HG03432 (cell line): ENCODE data around the gene PCBP3.

Experiments
- ATAC-seq: cut with Tn5 transposase; IDR thresholded peaks from one replicate; pipeline ENCODE4 v1.9.1; 2021; ENCODE audit warnings: mild to moderate bottlenecking, moderate library complexity; ENCODE audit not compliant: unreplicated experiment

Gene PCBP3

GRCh38 chr21:45723049-45723958 is 79.8 kb downstream of the PCBP3 start:
- ATAC-seq = no peak

- ATAC-seq = no peak
Measured at GRCh38 chr21:45724345-45724961, 80.9 kb downstream of the PCBP3 start.

- ATAC-seq = no peak
Measured at GRCh38 chr21:45724994-45725843, 81.7 kb downstream of the PCBP3 start.

- no peak for ATAC-seq
Measured at GRCh38 chr21:45725844-45726200, 82.3 kb downstream of the PCBP3 start.

- ATAC-seq = no peak
Measured at GRCh38 chr21:45726438-45726837, 82.9 kb downstream of the PCBP3 start.

GRCh38 chr21:45727390-45727789 is 83.9 kb downstream of the PCBP3 start:
- no peak for ATAC-seq

GRCh38 chr21:45735259-45736000 is 91.9 kb downstream of the PCBP3 start:
- ATAC-seq = no peak

GRCh38 chr21:45736042-45736689 is 92.6 kb downstream of the PCBP3 start:
- no peak for ATAC-seq

GRCh38 chr21:45736690-45737484 is 93.4 kb downstream of the PCBP3 start:
- no peak for ATAC-seq

GRCh38 chr21:45737485-45738166 is 94.1 kb downstream of the PCBP3 start:
- no peak for ATAC-seq

GRCh38 chr21:45739218-45740087 is 95.9 kb downstream of the PCBP3 start:
- no peak for ATAC-seq

GRCh38 chr21:45740088-45740440 is 96.5 kb downstream of the PCBP3 start:
- ATAC-seq = no peak

GRCh38 chr21:45740491-45741357 is 97.2 kb downstream of the PCBP3 start:
- no peak for ATAC-seq

GRCh38 chr21:45741691-45742090 is 98.2 kb downstream of the PCBP3 start:
- ATAC-seq = no peak

- no peak for ATAC-seq
Measured at GRCh38 chr21:45742247-45742646, 98.7 kb downstream of the PCBP3 start.

GRCh38 chr21:45745256-45745655 is 101.7 kb downstream of the PCBP3 start:
- ATAC-seq = no peak

- no peak for ATAC-seq
Measured at GRCh38 chr21:45747233-45747766, 103.8 kb downstream of the PCBP3 start.
